ENCODE measurements around the gene DDX6.
"Not testable (repeated sequence)": the region's sequence is repeated elsewhere in the genome, so short reads cannot be mapped to it uniquely, and the experiment has no call there.

The DDX6 gene

DNA sequence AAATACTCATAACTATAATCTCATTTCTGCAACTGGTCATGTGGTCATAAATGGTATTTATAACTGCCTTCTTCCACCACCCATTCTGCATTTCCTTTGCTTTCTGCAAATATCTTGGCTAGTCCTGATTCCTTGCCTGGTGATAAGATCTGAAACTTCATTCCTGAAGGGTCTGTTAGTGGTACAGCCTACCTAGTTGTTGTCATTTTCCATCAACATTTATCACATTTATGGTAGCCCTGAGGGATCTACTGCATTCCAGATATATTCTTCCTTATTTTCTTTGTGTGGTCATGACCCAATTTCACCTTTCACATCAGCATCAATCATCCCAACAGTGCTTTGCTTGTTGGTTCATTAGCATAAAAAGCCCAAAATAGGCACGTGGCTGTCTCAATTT, 50.1 kb downstream of the DDX6 start:
- DNase-seq: no peak

DNA sequence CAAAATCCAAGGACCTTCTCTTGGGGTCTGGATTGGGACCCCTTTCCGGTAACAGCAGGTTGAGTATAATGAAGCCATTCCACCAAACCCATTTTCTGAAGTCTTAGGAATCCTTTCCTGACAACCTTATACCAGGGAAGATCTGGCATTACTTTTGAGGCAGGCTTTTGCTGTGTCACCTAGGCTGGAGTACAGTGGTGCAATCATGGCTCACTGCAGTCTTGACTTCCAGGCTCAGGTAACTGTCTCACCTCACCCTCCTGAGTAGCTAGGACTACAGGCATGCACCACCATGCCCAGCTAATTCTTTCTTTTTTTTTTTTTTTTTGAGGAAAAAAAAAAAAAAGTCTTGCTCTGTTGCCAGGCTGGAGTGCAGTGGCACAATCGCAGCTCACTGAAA, 55.8 kb downstream of the DDX6 start:
- no peak for DNase-seq

DNA sequence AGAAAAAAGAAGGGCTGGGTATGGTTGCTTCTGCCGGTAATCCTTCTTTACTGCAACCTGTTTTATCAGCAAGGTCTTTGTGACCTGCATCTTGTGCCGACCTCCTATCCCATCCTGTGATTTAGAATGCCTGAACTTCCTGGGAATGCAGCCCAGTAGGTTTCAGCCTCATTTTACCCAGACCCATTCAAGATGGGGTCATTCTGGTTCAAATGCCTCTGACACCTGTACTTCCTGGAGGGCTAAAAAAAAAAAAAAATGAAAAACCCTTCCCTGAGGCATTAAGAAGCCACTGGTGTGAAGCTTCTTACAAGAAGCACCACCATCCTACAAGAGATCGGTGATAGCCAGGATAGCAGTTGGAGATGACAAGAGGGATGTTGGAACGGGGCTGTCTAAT, 56.9 kb downstream of the DDX6 start:
- DNase-seq: no peak

GRCh38 chr11:118729753-118730152, 61.2 kb downstream of the DDX6 start:
- DNase-seq: not testable (repeated sequence)

GRCh38 chr11:118728112-118728511, 62.9 kb downstream of the DDX6 start:
- DNase-seq: not testable (repeated sequence)

GRCh38 chr11:118727721-118728066, 63.3 kb downstream of the DDX6 start:
- not testable (repeated sequence) for DNase-seq

GRCh38 chr11:118727001-118727720, 63.8 kb downstream of the DDX6 start:
- DNase-seq: not testable (repeated sequence)

- DNase-seq: not testable (repeated sequence)
These were observed 69.4 kb downstream of the DDX6 start for GRCh38 chr11:118721478-118722015.

GRCh38 chr11:118720740-118721139, 70.2 kb downstream of the DDX6 start:
- not testable (repeated sequence) for DNase-seq

DNA sequence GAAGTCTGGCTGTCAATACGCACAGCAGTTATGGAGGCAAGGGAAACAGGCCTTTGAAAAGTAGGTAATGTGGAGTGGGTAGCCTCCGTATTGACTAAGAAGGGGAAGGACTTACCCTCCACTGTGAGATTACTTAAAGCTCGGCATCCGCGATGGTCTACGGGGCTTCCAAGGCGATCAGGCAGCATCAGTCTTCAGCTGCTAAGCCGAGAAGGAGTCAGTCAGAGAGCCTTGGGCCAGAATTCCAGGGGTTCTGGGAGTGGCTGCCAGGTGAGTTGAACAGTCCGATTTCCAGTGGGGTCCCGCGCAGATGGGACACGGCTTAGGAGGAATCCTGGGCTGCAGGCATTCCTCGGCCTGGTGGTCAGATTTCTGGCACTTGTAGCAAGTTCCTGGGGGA, 70.9 kb downstream of the DDX6 start:
- DNase-seq: not testable (repeated sequence)

DNA sequence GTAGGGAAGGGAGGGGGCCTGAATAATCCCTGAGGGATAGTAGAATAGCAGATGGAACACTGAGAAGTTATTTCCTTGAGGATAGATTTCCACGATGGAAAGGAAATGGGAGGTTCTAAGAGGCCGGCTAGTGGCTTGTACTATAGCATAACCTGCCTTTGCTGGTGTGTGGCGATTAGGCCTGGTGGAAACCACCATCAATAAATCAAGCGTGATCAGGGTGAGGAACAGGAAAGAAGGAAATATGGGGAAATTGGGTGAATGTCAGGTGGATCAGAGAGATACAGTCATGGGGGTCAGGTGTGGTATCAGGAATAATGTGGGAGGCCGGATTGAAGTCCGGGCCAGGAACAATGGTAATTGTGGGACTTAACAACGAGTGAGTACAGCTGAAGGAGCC, 72.4 kb downstream of the DDX6 start:
- DNase-seq: not testable (repeated sequence)

DNA sequence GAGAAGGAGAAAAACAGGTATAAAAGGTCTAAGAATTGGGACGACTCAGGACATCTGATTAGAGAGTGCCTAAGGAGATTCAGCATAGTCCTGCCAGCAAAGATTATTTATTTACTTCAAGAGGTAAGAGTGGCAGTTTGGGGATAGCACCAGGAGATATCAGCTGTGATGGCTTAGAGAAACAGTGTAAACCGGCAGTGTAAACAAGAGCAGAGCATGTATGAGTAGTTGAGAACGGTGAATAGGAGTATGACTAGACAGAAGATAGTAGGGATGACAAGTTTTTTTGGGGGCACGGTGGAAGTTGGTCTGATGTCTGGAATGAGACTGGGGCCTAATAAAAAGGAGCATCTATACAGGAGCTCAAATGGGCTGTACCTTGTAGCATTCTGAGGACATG, 73.2 kb downstream of the DDX6 start:
- not testable (repeated sequence) for DNase-seq

DNA sequence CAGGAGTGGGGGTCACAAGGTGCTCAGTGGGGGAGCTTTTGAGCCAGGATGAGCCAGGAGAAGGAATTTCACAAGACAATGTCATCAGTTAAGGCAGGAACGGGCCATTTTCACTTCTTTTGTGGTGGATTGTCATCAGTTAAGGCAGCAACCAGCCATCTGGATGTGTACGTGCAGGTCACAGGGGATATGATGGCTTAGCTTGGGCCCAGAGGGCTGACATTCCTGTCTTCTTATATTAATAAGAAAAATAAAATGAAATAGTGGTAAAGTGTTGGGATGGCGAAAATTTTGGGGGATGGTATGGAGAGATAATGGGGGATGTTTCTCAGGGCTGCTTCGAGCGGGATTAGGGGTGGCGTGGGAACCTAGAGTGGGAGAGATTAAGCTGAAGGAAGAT, 73.7 kb downstream of the DDX6 start:
- DNase-seq: not testable (repeated sequence)

GRCh38 chr11:118715837-118716260, 75.1 kb downstream of the DDX6 start:
- no peak for DNase-seq

- DNase-seq: no peak
These were observed 75.6 kb downstream of the DDX6 start for GRCh38 chr11:118715245-118715831.

GRCh38 chr11:118714816-118715215, 76.1 kb downstream of the DDX6 start:
- DNase-seq: no peak

GRCh38 chr11:118714416-118714815, 76.5 kb downstream of the DDX6 start:
- not testable (repeated sequence) for DNase-seq

DNA sequence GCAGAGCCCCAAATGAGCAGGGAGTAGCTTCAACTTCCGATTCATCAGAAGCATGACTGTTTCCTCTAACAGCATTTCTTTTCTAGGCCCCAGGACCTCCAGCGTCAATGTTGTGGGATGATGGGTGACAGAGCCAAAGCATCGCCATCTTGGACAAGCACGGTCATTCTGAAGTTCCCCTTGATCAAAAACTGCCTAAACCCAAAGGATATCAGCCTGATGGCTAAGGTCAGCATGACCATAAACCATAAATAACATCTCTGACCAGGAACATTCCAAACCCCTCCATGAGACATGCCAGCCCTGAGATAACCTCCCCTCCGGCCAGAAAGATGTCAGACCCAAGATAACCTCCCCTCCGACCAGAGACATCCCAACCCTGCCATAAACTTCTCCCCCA, 82.7 kb downstream of the DDX6 start:
- DNase-seq: no peak

DNA sequence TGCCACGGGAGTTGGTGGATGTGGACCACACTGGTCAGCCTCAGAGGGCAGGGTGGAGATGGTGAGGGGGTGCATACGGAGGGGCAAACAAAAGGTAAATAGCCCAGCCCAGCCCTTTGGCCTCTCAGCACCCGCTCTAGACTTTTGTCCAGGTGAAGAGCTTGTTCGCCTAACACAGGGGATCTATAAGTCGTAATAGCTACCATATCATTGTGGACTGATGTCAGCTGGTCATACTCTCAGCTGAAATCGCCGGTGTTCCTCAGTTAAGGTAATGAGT, 84.5 kb downstream of the DDX6 start:
- no peak for DNase-seq

DNA sequence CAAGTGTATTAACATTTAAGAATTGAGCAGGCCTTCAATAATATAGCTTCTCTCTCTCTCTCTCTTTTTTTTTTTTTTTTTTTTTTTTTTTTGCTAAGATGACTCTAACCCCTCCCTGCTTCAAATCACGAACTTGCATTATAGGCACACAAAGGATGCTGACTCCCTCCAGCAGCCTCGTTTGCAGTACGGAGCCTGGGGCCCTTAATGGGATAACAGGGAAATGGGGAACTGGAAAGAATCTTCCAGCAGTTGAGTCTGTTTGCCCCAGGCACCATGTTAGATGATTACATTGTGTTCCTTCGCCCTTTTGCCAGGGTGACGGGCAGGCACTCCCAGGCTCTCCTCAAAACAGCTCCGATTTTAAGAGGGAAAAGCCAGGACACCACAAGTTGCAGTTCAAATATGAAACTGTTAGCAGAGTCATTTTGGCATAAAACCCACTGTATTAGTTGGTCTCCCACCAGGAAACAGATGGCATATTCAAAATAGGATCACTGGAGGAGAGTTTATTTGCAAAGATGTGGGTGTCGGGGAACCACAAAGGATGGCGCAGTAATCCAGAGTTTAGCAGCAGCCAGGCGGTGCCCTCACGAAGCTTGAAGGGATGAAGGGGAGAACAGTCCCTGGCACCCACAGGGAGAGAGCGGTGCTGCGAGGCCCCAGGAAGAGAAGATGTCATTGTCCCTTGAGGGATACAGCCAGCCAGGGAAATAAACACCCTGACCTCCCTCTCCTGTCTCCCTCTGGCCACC, 85.0 kb downstream of the DDX6 start:
- no peak for DNase-seq

DNA sequence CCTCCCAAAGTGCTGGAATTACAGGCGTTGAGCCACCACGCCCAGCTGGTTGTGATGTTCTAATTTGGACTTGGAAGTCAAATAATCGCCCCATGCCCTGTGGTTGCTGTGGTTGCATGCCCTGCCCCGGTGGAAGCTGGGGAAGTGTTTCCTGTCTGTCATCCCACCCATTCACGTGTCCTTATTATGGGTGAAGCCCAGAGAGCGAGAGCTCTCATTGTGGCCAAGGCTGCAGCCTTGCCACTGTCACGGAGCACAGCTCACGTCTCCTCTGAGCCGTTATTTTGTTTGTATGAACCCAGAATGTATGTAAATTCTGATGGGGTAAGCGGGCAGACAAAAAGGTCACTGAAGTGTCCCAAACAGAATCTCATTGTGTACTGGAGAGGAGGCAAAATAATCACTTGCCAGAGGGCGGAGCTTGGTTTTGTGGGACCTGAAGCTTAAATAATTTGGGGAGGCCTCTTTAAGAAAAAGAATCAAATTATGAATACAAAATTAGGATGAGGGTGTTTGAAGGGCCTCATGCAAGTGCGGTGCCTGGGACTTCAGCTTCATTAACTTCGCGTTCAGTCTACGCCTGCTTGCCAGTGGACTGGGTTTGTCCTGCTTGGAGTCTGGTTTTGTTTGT, 85.7 kb downstream of the DDX6 start:
- DNase-seq: peak; percentile 67

DNA sequence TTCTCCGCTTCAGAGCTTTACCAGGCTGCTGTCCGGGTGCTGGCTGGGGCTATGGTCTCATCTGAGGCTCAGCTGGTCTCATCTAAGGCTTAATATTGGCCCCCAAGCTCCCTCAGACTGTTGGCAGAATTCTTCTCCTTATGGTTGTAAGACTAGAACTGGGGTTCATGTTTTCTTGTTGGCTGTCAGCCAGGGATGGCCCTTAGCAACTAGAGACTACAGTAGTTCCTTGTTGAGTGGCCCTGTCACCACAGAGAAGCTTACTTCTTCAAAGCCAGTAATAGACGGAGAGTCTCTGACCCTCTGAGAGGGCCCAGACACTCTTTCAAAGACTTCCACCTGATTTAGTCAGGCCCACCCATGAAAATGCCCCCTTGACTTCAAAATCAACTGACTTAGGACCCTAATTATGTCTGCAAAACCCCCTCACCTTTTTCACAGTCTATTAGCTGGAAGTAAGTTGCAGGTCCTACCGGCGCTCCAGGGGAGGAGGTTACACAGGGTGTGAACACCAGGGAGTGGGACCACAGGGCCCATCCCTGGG, 87.3 kb downstream of the DDX6 start:
- no peak for DNase-seq

DNA sequence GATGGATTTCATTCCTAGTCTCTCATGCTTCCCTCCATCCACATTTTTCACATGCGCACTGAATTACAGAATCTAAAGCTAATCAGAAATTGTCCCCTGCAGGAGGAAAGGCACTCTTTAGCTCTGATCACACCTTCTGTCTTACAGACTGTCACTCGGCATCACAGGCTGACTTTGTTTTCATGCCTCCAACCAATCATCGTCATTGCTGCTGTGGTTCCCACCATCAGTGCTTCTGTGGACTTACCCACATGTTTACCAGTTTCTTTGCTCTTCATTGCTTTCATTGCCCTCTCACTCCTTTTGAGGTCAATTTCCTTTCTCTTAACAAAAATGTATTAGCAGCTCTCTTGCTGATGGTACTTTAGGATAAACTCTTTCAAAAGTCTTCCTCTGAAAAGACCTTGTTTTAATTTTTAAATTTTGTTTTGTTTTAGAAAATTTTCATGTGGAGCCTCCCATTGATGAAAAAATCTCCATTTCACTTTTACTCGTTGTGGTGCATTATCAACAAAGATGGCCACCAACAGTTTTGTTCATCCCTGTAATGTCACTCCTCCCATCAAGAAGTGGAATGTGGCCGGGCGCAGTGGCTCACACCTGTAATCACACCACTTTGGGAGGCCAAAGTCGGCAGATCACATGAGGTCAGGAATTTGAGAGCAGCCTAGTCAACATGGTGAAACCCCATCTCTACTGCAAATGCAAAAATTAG, 91.3 kb downstream of the DDX6 start:
- DNase-seq: peak; percentile 84

Measured in CD4-positive, alpha-beta T cell treated with Interleukin-10 for 1 hour (primary cell).